Stimulated activated CD4-positive, alpha-beta T cell treated with anti-CD3 and anti-CD28 coated beads, Interleukin-2, amount 100 ng/mL, for 4 hours (primary cell): Measurements from ENCODE around the gene BEX4.
A peak's percentile ranks its signal among the peaks of the same experiment; 100 is the strongest.

Experiments
- DNase-seq: peaks from one replicate; pipeline ENCODE4 v3.0.0-alpha.2; 2020; ENCODE audit warnings: low read depth

BEX4 gene

GRCh38 chrX:103236296-103236695 lies 21.4 kb downstream of the BEX4 start:
- DNase-seq, result no peak

GRCh38 chrX:103240155-103240554 lies 25.2 kb downstream of the BEX4 start:
- no peak for DNase-seq

- no peak for DNase-seq
These were observed 33.6 kb downstream of the BEX4 start for GRCh38 chrX:103248553-103248952.

- DNase-seq, result no peak
These were observed 34.9 kb downstream of the BEX4 start for GRCh38 chrX:103249805-103250204.

GRCh38 chrX:103250977-103251376 lies 36.1 kb downstream of the BEX4 start:
- no peak for DNase-seq

- DNase-seq, result no peak
These were observed 38.7 kb downstream of the BEX4 start for GRCh38 chrX:103253608-103254007.

GRCh38 chrX:103254171-103254824 lies 39.4 kb downstream of the BEX4 start:
- DNase-seq, result no peak

- peak; percentile 32 for DNase-seq
These were observed 40.1 kb downstream of the BEX4 start, which contains the start of gene TCEAL8 for GRCh38 chrX:103254921-103255493. TSS of gene TCEAL8 (minus strand) at chrX:103255155. CDS start at chrX:103253979, 1,176 bp downstream.

GRCh38 chrX:103256651-103257050 lies 41.7 kb downstream of the BEX4 start:
- no peak for DNase-seq

GRCh38 chrX:103258275-103258674 lies 43.4 kb downstream of the BEX4 start:
- DNase-seq, result no peak
